ENCODE measurements around the gene PPEF2.
"Not testable (repeated sequence)": the region's sequence is repeated elsewhere in the genome, so short reads cannot be mapped to it uniquely, and the experiment has no call there.

- not testable (repeated sequence) for TF ChIP-seq JUND (IDR thresholded peaks at IDR 0.05; ENCODE audit: low read depth, low read length); POLR2AphosphoS5 (IDR thresholded peaks at IDR 0.05; ENCODE audit: low read length); REST (IDR thresholded peaks at IDR 0.05; ENCODE audit: low read depth, low read length); MLLT1 (IDR thresholded peaks at IDR 0.05)
- peak; percentile 72 for TF ChIP-seq RAD21 (IDR thresholded peaks at IDR 0.05; ENCODE audit: insufficient read depth, low read depth, low read length)
- TF ChIP-seq, protein P1, sequence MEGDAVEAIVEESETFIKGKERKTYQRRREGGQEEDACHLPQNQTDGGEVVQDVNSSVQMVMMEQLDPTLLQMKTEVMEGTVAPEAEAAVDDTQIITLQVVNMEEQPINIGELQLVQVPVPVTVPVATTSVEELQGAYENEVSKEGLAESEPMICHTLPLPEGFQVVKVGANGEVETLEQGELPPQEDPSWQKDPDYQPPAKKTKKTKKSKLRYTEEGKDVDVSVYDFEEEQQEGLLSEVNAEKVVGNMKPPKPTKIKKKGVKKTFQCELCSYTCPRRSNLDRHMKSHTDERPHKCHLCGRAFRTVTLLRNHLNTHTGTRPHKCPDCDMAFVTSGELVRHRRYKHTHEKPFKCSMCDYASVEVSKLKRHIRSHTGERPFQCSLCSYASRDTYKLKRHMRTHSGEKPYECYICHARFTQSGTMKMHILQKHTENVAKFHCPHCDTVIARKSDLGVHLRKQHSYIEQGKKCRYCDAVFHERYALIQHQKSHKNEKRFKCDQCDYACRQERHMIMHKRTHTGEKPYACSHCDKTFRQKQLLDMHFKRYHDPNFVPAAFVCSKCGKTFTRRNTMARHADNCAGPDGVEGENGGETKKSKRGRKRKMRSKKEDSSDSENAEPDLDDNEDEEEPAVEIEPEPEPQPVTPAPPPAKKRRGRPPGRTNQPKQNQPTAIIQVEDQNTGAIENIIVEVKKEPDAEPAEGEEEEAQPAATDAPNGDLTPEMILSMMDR (IDR thresholded peaks at IDR 0.05 in 2 of 3, conservative IDR thresholded peaks at IDR 0.05 in 1 of 3; ENCODE audit: control insufficient read depth in 2 of 3, extremely low read depth in 1 of 3, insufficient read depth in 1 of 3, low read depth in 3 of 3, low read length in 3 of 3), result peak; percentile 57 to 63 (median 62); a peak in 5 of 6 replicates
Measured at GRCh38 chr4:75848171-75848760, 54.0 kb downstream of the PPEF2 start.

Measured in GM12878 (cell line).